ENCODE measurements around the gene ARL6IP6. TPM values are rescaled to one million over a fixed set of nuclear protein-coding genes. Genes with fewer than 3 reads are reported as not detected.

The ARL6IP6 gene
- total and polyA plus RNA-seq, 10 of the 15 experiments (the other 5 are each of a cell fraction or from before 2014, with no cell fraction given): 15.8 to 87.3 (median 28.4) TPM

GRCh38 chr2:152718076-152718908 is at the start of gene ARL6IP6 (continued):
- TF ChIP-seq, protein P1, sequence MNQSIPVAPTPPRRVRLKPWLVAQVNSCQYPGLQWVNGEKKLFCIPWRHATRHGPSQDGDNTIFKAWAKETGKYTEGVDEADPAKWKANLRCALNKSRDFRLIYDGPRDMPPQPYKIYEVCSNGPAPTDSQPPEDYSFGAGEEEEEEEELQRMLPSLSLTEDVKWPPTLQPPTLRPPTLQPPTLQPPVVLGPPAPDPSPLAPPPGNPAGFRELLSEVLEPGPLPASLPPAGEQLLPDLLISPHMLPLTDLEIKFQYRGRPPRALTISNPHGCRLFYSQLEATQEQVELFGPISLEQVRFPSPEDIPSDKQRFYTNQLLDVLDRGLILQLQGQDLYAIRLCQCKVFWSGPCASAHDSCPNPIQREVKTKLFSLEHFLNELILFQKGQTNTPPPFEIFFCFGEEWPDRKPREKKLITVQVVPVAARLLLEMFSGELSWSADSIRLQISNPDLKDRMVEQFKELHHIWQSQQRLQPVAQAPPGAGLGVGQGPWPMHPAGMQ (IDR thresholded peaks at IDR 0.05; ENCODE audit: borderline replicate concordance): no peak
- TF ChIP-seq FOXM1 (IDR thresholded peaks at IDR 0.05; ENCODE audit: low read depth, low read length): peak; percentile 71; the same call in 1 of the 2 replicates
- TF ChIP-seq SMC3 (IDR thresholded peaks at IDR 0.05; ENCODE audit: borderline replicate concordance, low read length): no peak
- TF ChIP-seq CREM (IDR thresholded peaks at IDR 0.05; ENCODE audit: low read depth): peak; percentile 72
- TF ChIP-seq CEBPB (IDR thresholded peaks at IDR 0.05; ENCODE audit: borderline replicate concordance in 1 of 2, low read depth in 2 of 2, low read length in 2 of 2): no peak
- TF ChIP-seq SUZ12 (IDR thresholded peaks at IDR 0.05; ENCODE audit: unreplicated experiment): no peak
- no peak for TF ChIP-seq MTA3 (IDR thresholded peaks at IDR 0.05; ENCODE audit: borderline replicate concordance, low read length)
- no peak for TF ChIP-seq ZNF622 (IDR thresholded peaks at IDR 0.05)
- no peak for TF ChIP-seq IRF4 (IDR thresholded peaks at IDR 0.05; ENCODE audit: low read depth, low read length)
- no peak for TF ChIP-seq FOS (IDR thresholded peaks at IDR 0.05; ENCODE audit: borderline replicate concordance, extremely low read depth, insufficient read length)
- no peak for TF ChIP-seq SUPT20H (IDR thresholded peaks at IDR 0.05; ENCODE audit: borderline replicate concordance, control insufficient read depth, low read depth, low read length)
- TF ChIP-seq ZSCAN29 (IDR thresholded peaks at IDR 0.05): no peak
- TF ChIP-seq NR2C2 (IDR thresholded peaks at IDR 0.05; ENCODE audit: borderline replicate concordance, control insufficient read depth, insufficient read length, low read depth): no peak
- TF ChIP-seq NR2C1 (IDR thresholded peaks at IDR 0.05): peak; percentile 87
- 0 out of 2 replicates have a peak, but pooled peaks have one; percentile 10 for TF ChIP-seq BCL11A (IDR thresholded peaks at IDR 0.05; ENCODE audit: low read depth, low read length)
- TF ChIP-seq MYB (IDR thresholded peaks at IDR 0.05; ENCODE audit: borderline replicate concordance, low read depth, low read length): no peak
- peak; percentile 88 for TF ChIP-seq NFYB (IDR thresholded peaks at IDR 0.05; ENCODE audit: insufficient read depth, low read depth, low read length)
- TF ChIP-seq, protein P2, sequence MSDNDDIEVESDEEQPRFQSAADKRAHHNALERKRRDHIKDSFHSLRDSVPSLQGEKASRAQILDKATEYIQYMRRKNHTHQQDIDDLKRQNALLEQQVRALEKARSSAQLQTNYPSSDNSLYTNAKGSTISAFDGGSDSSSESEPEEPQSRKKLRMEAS (IDR thresholded peaks at IDR 0.05; ENCODE audit: low read depth, low read length): peak; percentile 26; the same call in 1 of the 2 replicates
- no peak for TF ChIP-seq PAX5 (IDR thresholded peaks at IDR 0.05; ENCODE audit: borderline replicate concordance, low read depth, low read length)
- no peak for TF ChIP-seq SRF (IDR thresholded peaks at IDR 0.05; ENCODE audit: low read depth in 2 of 2, low read length in 2 of 2)
- TF ChIP-seq BACH1 (IDR thresholded peaks at IDR 0.05; ENCODE audit: borderline replicate concordance): peak; percentile 43; the same call in 1 of the 2 replicates
- no peak for TF ChIP-seq ZNF384 (IDR thresholded peaks at IDR 0.05; ENCODE audit: borderline replicate concordance, low read depth, low read length)
- no peak for TF ChIP-seq TBL1XR1 (IDR thresholded peaks at IDR 0.05; ENCODE audit: low read depth, low read length)
- no peak for TF ChIP-seq ETV6 (conservative IDR thresholded peaks at IDR 0.05 in 1 of 2, IDR thresholded peaks at IDR 0.05 in 1 of 2; ENCODE audit: borderline replicate concordance in 1 of 2, low read depth in 1 of 2)
- no peak for TF ChIP-seq SPI1 (IDR thresholded peaks at IDR 0.05; ENCODE audit: borderline replicate concordance, insufficient read depth, low read depth, low read length)
- TF ChIP-seq, protein P3, sequence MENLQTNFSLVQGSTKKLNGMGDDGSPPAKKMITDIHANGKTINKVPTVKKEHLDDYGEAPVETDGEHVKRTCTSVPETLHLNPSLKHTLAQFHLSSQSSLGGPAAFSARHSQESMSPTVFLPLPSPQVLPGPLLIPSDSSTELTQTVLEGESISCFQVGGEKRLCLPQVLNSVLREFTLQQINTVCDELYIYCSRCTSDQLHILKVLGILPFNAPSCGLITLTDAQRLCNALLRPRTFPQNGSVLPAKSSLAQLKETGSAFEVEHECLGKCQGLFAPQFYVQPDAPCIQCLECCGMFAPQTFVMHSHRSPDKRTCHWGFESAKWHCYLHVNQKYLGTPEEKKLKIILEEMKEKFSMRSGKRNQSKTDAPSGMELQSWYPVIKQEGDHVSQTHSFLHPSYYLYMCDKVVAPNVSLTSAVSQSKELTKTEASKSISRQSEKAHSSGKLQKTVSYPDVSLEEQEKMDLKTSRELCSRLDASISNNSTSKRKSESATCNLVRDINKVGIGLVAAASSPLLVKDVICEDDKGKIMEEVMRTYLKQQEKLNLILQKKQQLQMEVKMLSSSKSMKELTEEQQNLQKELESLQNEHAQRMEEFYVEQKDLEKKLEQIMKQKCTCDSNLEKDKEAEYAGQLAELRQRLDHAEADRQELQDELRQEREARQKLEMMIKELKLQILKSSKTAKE (IDR thresholded peaks at IDR 0.05; ENCODE audit: low read depth, poor library complexity, severe bottlenecking): peak; percentile 90
- TF ChIP-seq RBBP5 (conservative IDR thresholded peaks at IDR 0.05): no peak
- no peak for TF ChIP-seq RAD21 (IDR thresholded peaks at IDR 0.05; ENCODE audit: insufficient read depth, low read depth, low read length)
